ENCODE data around the gene HIVEP2. TPM values are rescaled to one million over a fixed set of nuclear protein-coding genes. Genes with fewer than 3 reads are reported as not detected.

The HIVEP2 gene
- total and polyA plus RNA-seq, 2 donors (not counting 3 experiments of a cell fraction or from before 2014, with no cell fraction given): 1.3 to 4.7 TPM

- ChIA-PET CTCF (interaction anchor here (1.4 kb wide), 1 partner anchor 12 kb away, joined by 4 read pairs; no protein-coding TSS in a partner anchor), POLR2A (no interaction called here)
- Histone ChIP-seq H4K20me1 (replicated peaks; ENCODE audit: control insufficient read depth, extremely low read depth, insufficient read depth, low read length) (no peaks in the 10 kb centered on the region), H3K27ac (ENCODE audit: insufficient read depth, low read depth, low read length) (no peak overlapping the region), H3K9me3 (replicated peaks; ENCODE audit: control insufficient read depth, insufficient read depth, low read length) (no peaks in the 10 kb centered on the region), H3K27me3 (ENCODE audit: control insufficient read depth in 2 of 2, insufficient read depth in 2 of 2, low read length in 2 of 2) (no peaks in the 10 kb centered on the region), H3K36me3 (ENCODE audit: control insufficient read depth in 2 of 2, extremely low read depth in 1 of 2, insufficient read depth in 2 of 2, low read length in 2 of 2) (no peaks in the 10 kb centered on the region), H3K4me1 (ENCODE audit: control insufficient read depth, extremely low read depth, insufficient read depth, low read length) (peaks cover 9% of the 10 kb centered on the region), H2AFZ (ENCODE audit: low read depth, low read length) (no peak overlapping the region), H3K9ac (replicated peaks; ENCODE audit: extremely low read depth, insufficient read depth, low read length) (no peak overlapping the region), H3K4me2 (ENCODE audit: insufficient read depth, low read length) (no peak overlapping the region), H3K79me2 (ENCODE audit: control insufficient read depth, insufficient read depth, low read length) (no peaks in the 10 kb centered on the region), H3K9me1 (replicated peaks; ENCODE audit: control insufficient read depth, extremely low read depth, insufficient read depth, low read length) (no peaks in the 10 kb centered on the region), H3K4me3 (replicated peaks in 1 of 3; ENCODE audit: insufficient read depth in 1 of 3, low read depth in 1 of 3, low read length in 3 of 3) (no peak overlapping the region)
- FAIRE-seq (no peak), DNase-seq (ENCODE audit: low read depth, low spot score) (no peak)
- dilution Hi-C loops (cut with MboI; ENCODE audit: extremely low pct_ligation_motif_present, low sequenced_read_pairs) (no loop called here), intact Hi-C loops (cut with micrococcal nuclease) (no loop called here)
- TF ChIP-seq MYC (IDR thresholded peaks at IDR 0.05; ENCODE audit: low read depth, low read length): no peak
- no TSS peak for BruUV-seq (replicated peaks)
These were observed 64.8 kb downstream of the HIVEP2 start for GRCh38 chr6:142880201-142880600.

GRCh38 chr6:142879527-142879926 lies 65.4 kb downstream of the HIVEP2 start:
- Histone ChIP-seq H3K9me1 (replicated peaks; ENCODE audit: control insufficient read depth, extremely low read depth, insufficient read depth, low read length) (no peaks in the 10 kb centered on the region), H3K4me2 (ENCODE audit: insufficient read depth, low read length) (no peak overlapping the region), H2AFZ (ENCODE audit: low read depth, low read length) (no peak overlapping the region), H3K27ac (ENCODE audit: insufficient read depth, low read depth, low read length) (no peak overlapping the region), H3K4me3 (replicated peaks in 1 of 3; ENCODE audit: insufficient read depth in 1 of 3, low read depth in 1 of 3, low read length in 3 of 3) (no peak overlapping the region), H3K9ac (replicated peaks; ENCODE audit: extremely low read depth, insufficient read depth, low read length) (no peak overlapping the region), H3K4me1 (ENCODE audit: control insufficient read depth, extremely low read depth, insufficient read depth, low read length) (peaks cover 6% of the 10 kb centered on the region), H3K79me2 (ENCODE audit: control insufficient read depth, insufficient read depth, low read length) (no peaks in the 10 kb centered on the region), H3K27me3 (ENCODE audit: control insufficient read depth in 2 of 2, insufficient read depth in 2 of 2, low read length in 2 of 2) (no peaks in the 10 kb centered on the region), H4K20me1 (replicated peaks; ENCODE audit: control insufficient read depth, extremely low read depth, insufficient read depth, low read length) (no peaks in the 10 kb centered on the region), H3K9me3 (replicated peaks; ENCODE audit: control insufficient read depth, insufficient read depth, low read length) (no peaks in the 10 kb centered on the region), H3K36me3 (ENCODE audit: control insufficient read depth in 2 of 2, extremely low read depth in 1 of 2, insufficient read depth in 2 of 2, low read length in 2 of 2) (no peaks in the 10 kb centered on the region)
- dilution Hi-C loops (cut with MboI; ENCODE audit: extremely low pct_ligation_motif_present, low sequenced_read_pairs) (no loop called here), intact Hi-C loops (cut with micrococcal nuclease) (no loop called here)
- TF ChIP-seq POLR2A (IDR thresholded peaks at IDR 0.05; ENCODE audit: low read depth, low read length) (no peak), MAX (IDR thresholded peaks at IDR 0.05; ENCODE audit: insufficient read depth, insufficient read length) (no peak), EZH2 (IDR thresholded peaks at IDR 0.05; ENCODE audit: borderline replicate concordance, low read depth, low read length, severe bottlenecking) (no peak), CTCF (IDR thresholded peaks at IDR 0.05; ENCODE audit: extremely low read depth in 1 of 2, insufficient read depth in 1 of 2, low read depth in 1 of 2, low read length in 2 of 2) (no peak), POLR2AphosphoS5 (IDR thresholded peaks at IDR 0.05; ENCODE audit: insufficient read depth, low read depth, low read length) (no peak), JUN (IDR thresholded peaks at IDR 0.05; ENCODE audit: borderline replicate concordance, insufficient read depth, insufficient read length, low read depth) (no peak), FOS (IDR thresholded peaks at IDR 0.05; ENCODE audit: borderline replicate concordance, insufficient read depth, low read length) (no peak), GATA2 (IDR thresholded peaks at IDR 0.05; ENCODE audit: insufficient read depth, insufficient read length, low read depth, low read length) (no peak), MYC (IDR thresholded peaks at IDR 0.05; ENCODE audit: low read depth, low read length) (no peak)
- FAIRE-seq: no peak
- BruUV-seq (replicated peaks): no TSS peak
- DNase-seq (ENCODE audit: low read depth, low spot score): no peak
- ChIA-PET CTCF (interaction anchor here (1.4 kb wide), 1 partner anchor 12 kb away, joined by 4 read pairs; no protein-coding TSS in a partner anchor), POLR2A (no interaction called here)
